Natural killer cell treated with Interleukin-12 subunit alpha and Interleukin-12 subunit beta and Interleukin-15 and Interleukin-18, amount 100 ng/mL, for 72 hours (primary cell): ENCODE results near the gene LRRC66. TPM values are rescaled to one million over a fixed set of nuclear protein-coding genes. Genes with fewer than 3 reads are reported as not detected.

ENCODE experiments used
- ATAC-seq, 2 donors: fragments of 150-1000 bp; cut with Tn5 transposase in 1 of 2; sonication (Bioruptor Pico), chemical (Tn5 transposase) in 1 of 2; 2 replicates each; pipeline ENCODE4 v1.10.0; 2021
- DNase-seq: peaks from one replicate; pipeline ENCODE4 v3.0.0; 2022; ENCODE audit warnings: low spot score
- H3K27ac Mint-ChIP-seq, 2 donors: 1 replicate in 1 of 2; 2 replicates in 1 of 2; pipeline ENCODE4 v1.8.0; 2022; ENCODE audit warnings: mixed read lengths in 2 of 2, mild to moderate bottlenecking in 1 of 2, moderate library complexity in 1 of 2
- H3K27me3 Mint-ChIP-seq, 2 donors: 1 replicate in 1 of 2; 2 replicates in 1 of 2; pipeline ENCODE4 v1.8.0; 2022; ENCODE audit warnings: mixed read lengths in 2 of 2
- H3K36me3 Mint-ChIP-seq: one replicate; pipeline ENCODE4 v1.8.0; 2022; ENCODE audit warnings: mixed read lengths
- H3K4me1 Mint-ChIP-seq, 2 donors: 1 replicate in 1 of 2; 2 replicates in 1 of 2; pipeline ENCODE4 v1.8.0; 2022; ENCODE audit warnings: low read depth in 2 of 2, mixed read lengths in 2 of 2, mild to moderate bottlenecking in 1 of 2
- H3K4me3 Mint-ChIP-seq: one replicate; pipeline ENCODE4 v1.8.0; 2022; ENCODE audit warnings: mixed read lengths
- H3K9me3 Mint-ChIP-seq: 2 replicates; pipeline ENCODE4 v1.8.0; 2022; ENCODE audit warnings: mixed read lengths
- total RNA-seq, 2 donors: library from RNA; stranded (reverse); gene quantifications; one replicate each; pipeline ENCODE4 v1.2.3, GENCODE V29; 2022

The LRRC66 gene
- total RNA-seq, 2 donors from 2014 or later, result 0.17 TPM; not detected in 1

GRCh38 chr4:51999250-51999649, 20.9 kb downstream of the LRRC66 start:
- H3K36me3 Mint-ChIP-seq, result no peaks in the 10 kb centered on the region
- no peaks in the 10 kb centered on the region for H3K9me3 Mint-ChIP-seq
- ATAC-seq, result no peak
- H3K27ac Mint-ChIP-seq, result no peak overlapping the region
- no peak for DNase-seq
- H3K4me1 Mint-ChIP-seq, result no peaks in the 10 kb centered on the region
- H3K27me3 Mint-ChIP-seq, result peaks cover 0 to 3% of the 10 kb centered on the region in 2 donors
- H3K4me3 Mint-ChIP-seq, result no peak overlapping the region

GRCh38 chr4:51998837-51999236, 21.3 kb downstream of the LRRC66 start:
- Mint-ChIP-seq H3K9me3 (no peaks in the 10 kb centered on the region), H3K4me1 (no peaks in the 10 kb centered on the region), H3K4me3 (no peak overlapping the region), H3K27me3 (peaks cover 0 to 3% of the 10 kb centered on the region in 2 donors), H3K27ac (no peak overlapping the region), H3K36me3 (no peaks in the 10 kb centered on the region)
- ATAC-seq (no peak), DNase-seq (no peak)

- Mint-ChIP-seq H3K27me3 (peaks cover 0 to 3% of the 10 kb centered on the region in 2 donors), H3K4me1 (no peaks in the 10 kb centered on the region), H3K9me3 (no peaks in the 10 kb centered on the region), H3K27ac (no peak overlapping the region), H3K4me3 (no peak overlapping the region), H3K36me3 (no peaks in the 10 kb centered on the region)
- ATAC-seq (no peak), DNase-seq (no peak)
These were observed 22.5 kb downstream of the LRRC66 start for GRCh38 chr4:51997647-51998046.

GRCh38 chr4:51995647-51996220, 24.4 kb downstream of the LRRC66 start:
- Mint-ChIP-seq H3K4me1 (no peaks in the 10 kb centered on the region), H3K36me3 (no peaks in the 10 kb centered on the region), H3K27ac (no peak overlapping the region), H3K9me3 (peaks cover 14% of the 10 kb centered on the region), H3K27me3 (peaks cover 3 to 6% of the 10 kb centered on the region in 2 donors), H3K4me3 (no peak overlapping the region)
- ATAC-seq (no peak), DNase-seq (no peak)

DNA sequence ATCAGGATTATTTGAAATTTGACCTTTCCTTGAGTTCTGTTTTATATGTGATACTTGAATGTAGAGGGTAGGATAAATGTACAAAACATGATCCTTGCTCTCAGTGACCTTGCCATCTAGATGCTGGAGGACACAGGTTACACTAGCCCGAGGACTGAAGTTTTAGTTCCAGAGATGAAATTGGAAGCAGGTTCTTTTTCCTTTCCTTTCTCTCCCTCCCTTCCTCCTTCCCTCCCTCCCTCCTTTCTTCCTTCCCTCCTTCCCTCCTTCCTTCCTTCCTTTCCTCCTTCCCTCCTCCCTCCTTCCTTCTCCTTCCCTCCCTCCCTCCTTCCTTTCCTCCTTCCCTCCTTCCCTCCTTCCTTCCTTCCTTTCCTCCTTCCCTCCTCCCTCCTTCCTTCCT, 54.3 kb downstream of the LRRC66 start:
- no peak for DNase-seq
- H3K4me3 Mint-ChIP-seq, result no peak overlapping the region
- no peak for ATAC-seq
- H3K36me3 Mint-ChIP-seq, result no peaks in the 10 kb centered on the region
- no peak overlapping the region for H3K27ac Mint-ChIP-seq
- peaks cover 3 to 14% of the 10 kb centered on the region in 2 donors for H3K27me3 Mint-ChIP-seq
- peaks cover 21% of the 10 kb centered on the region for H3K9me3 Mint-ChIP-seq
- no peaks in the 10 kb centered on the region for H3K4me1 Mint-ChIP-seq

DNA sequence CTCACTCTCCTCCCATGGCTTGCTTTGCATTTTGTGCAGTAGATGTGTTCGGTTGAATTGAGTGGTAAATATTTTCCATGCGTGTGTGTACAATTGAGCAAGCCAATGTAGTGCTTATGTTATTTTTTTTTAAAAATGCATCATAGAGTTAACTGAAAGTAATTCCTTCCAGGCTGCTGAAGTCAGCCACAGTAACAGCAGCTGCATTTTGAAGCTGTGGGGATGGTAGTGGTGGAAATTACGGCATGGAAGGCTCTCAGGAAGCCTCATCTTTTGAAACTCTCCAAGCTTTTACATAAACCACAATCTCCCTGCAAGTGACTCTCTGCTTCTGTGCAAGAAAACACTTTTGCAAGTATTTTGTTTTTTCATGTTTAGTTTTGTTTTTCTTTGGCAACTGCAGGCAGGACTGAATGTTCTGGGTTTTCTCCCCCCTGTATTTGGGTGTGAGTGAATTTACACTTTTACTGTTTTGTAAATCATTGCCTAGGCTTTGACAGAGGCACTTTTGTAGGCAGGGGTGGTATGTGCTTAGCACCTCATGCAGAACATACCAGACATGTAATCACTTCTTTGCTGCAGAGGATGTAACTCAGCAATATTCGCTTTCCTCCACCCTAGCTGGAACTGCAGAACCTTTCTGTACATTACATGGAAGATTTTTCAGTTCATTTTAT, 56.2 kb downstream of the LRRC66 start:
- H3K4me1 Mint-ChIP-seq, result no peaks in the 10 kb centered on the region
- ATAC-seq (no peak), DNase-seq (no peak)
- peaks cover 3 to 7% of the 10 kb centered on the region in 2 donors for H3K27me3 Mint-ChIP-seq
- H3K9me3 Mint-ChIP-seq, result peaks cover 15% of the 10 kb centered on the region
- no peaks in the 10 kb centered on the region for H3K36me3 Mint-ChIP-seq
- H3K4me3 Mint-ChIP-seq, result no peak overlapping the region
- no peak overlapping the region for H3K27ac Mint-ChIP-seq

- DNase-seq (no peak), ATAC-seq (no peak)
- Mint-ChIP-seq H3K36me3 (no peaks in the 10 kb centered on the region), H3K4me1 (no peaks in the 10 kb centered on the region), H3K27ac (no peak overlapping the region), H3K27me3 (peaks cover 3 to 7% of the 10 kb centered on the region in 2 donors), H3K9me3 (peaks cover 9% of the 10 kb centered on the region), H3K4me3 (no peak overlapping the region)
These were observed 59.7 kb downstream of the LRRC66 start for GRCh38 chr4:51960486-51960885.

DNA sequence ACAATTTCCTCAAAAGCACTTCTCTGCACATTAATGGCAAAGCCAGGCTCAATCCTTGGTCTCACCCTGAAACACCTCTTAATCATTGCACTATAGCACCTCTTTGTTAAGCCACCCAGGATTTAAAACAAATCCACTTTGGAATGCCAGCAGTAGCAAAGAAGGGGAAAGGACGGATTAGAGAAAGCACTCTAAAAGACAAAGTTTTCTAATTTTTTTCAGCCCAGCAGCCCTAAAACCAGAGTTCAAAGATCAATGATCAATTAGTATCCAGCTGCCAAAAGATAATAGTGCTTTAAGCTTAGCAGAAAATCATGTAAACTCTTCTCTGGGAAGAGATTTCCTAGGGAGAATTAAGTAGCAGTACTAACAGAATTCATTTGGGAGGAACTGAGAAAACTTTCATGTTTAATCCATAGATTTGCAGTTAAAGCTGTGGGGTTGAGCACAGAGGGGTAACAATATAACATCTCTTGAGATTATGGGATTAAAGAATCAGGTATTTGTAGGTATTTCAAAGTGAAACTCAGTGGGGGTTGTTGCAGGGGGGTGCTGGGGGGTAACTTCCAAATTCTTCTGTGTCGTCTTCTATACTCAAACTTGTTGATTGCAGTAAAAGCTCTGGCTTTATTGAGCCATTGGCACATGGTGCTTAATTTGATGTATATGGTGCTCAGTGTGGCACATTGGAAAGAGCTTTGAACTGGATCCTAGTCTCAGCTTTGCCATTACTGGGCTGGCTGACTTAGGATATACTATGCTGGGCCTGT, 61.8 kb downstream of the LRRC66 start:
- peaks cover 18% of the 10 kb centered on the region for H3K9me3 Mint-ChIP-seq
- H3K36me3 Mint-ChIP-seq, result peaks cover 4% of the 10 kb centered on the region
- no peak overlapping the region for H3K4me3 Mint-ChIP-seq
- no peak overlapping the region for H3K27ac Mint-ChIP-seq
- no peak for DNase-seq
- H3K4me1 Mint-ChIP-seq, result no peaks in the 10 kb centered on the region
- peaks cover 0 to 16% of the 10 kb centered on the region in 2 donors for H3K27me3 Mint-ChIP-seq
- no peak for ATAC-seq

Other genes starting within 250 kb of the LRRC66 start
- 10 to 100 TPM; 29.3 to 30.4 TPM for gene DCUN1D4, start 177.2 kb downstream of the LRRC66 start, total RNA-seq
- 1 to 10 TPM; 6.6 to 9.2 TPM for gene SGCB, start 17.9 kb upstream of the LRRC66 start, total RNA-seq
- gene SPATA18, start 30.9 kb upstream of the LRRC66 start, total RNA-seq, result not detected